K562 (cell line): ENCODE results near the gene CACNA1C. TPM values are rescaled to one million over a fixed set of nuclear protein-coding genes. Genes with fewer than 3 reads are reported as not detected.

Experiments used
- ATAC-seq: fragments of 200-7000 bp; cut with Tn5 transposase; 3 replicates; pipeline ENCODE4 v1.9.1; 2020; ENCODE audit warnings: moderate library complexity
- BruUV-seq: library from RNA; stranded (reverse); fragments of 400-500 nt; replicated peaks from 2 replicates; lab custom pipeline; 2021; lab: Mats Ljungman, UMichigan
- CTCF ChIA-PET: fragments of 300-600 bp; formaldehyde crosslinking; extraction: SDS; loops from one replicate; lab custom pipeline; 2021; ENCODE audit warnings: low intra/inter-chr PET ratio; lab: Yijun Ruan, JAX
- POLR2A ChIA-PET: fragments of 300-600, 350-650 bp; sonication (Branson Sonifier 250); formaldehyde crosslinking; extraction: SDS; loops from one replicate; lab custom pipeline; 2021; ENCODE audit warnings: antibody characterized with exemption, inconsistent platforms; lab: Yijun Ruan, JAX
- DNase-seq, 4 experiments: peaks; one replicate each; pipeline versions ENCODE4 v3.0.0 to v3.0.0-alpha.2; 2011 to 2018; ENCODE audit warnings: low spot score in 3 of 4, mixed read lengths in 3 of 4; ENCODE audit errors: extremely low read depth in 1 of 4
- FAIRE-seq: peaks from 2 replicates; lab custom pipeline; 2011; peaks lifted over from hg19 to GRCh38; lab: Jason Lieb, UNC
- H2AFZ ChIP-seq: 2 replicates; pipeline ENCODE4 v1.6.0; 2011; ENCODE audit warnings: low read depth, low read length, control low read depth, inconsistent platforms
- H3K27ac ChIP-seq: fragments of 200-600 bp; 3 replicates; pipeline ENCODE4 v1.8.0; 2011; ENCODE audit warnings: low read depth, mild to moderate bottlenecking, control low read depth, inconsistent platforms, low read length, moderate library complexity, mixed read lengths; ENCODE audit errors: extremely low read depth
- H3K27me3 ChIP-seq, 2 experiments: fragments of 300-600 bp in 1 of 2; 2 replicates in 1 of 2; 3 replicates in 1 of 2; pipeline versions ENCODE4 v1.6.0 to v1.8.0; 2011; ENCODE audit warnings: inconsistent platforms in 2 of 2, low read length in 2 of 2, mild to moderate bottlenecking in 1 of 2, mixed read lengths in 1 of 2, moderate library complexity in 1 of 2; ENCODE audit not compliant: control insufficient read depth in 2 of 2, insufficient read depth in 2 of 2
- H3K36me3 ChIP-seq: fragments of 300-600 bp; 3 replicates; pipeline ENCODE4 v1.8.0; 2011; ENCODE audit warnings: mild to moderate bottlenecking, low read length, inconsistent platforms; ENCODE audit not compliant: control insufficient read depth, insufficient read depth
- H3K4me1 ChIP-seq, 2 experiments: fragments of 200-600 bp in 1 of 2; replicated peaks in 1 of 2; 2 replicates in 1 of 2; 3 replicates in 1 of 2; pipeline versions ENCODE4 v1.5.1 to v1.8.0; 2011; ENCODE audit warnings: inconsistent platforms in 2 of 2, low read length in 2 of 2, mild to moderate bottlenecking in 1 of 2, mixed read lengths in 1 of 2, moderate library complexity in 1 of 2; ENCODE audit not compliant: control insufficient read depth in 2 of 2, insufficient read depth in 2 of 2
- H3K4me2 ChIP-seq: 2 replicates; pipeline ENCODE4 v1.6.1; 2011; ENCODE audit warnings: low read length, control low read depth, inconsistent platforms, mixed read lengths; ENCODE audit not compliant: insufficient read depth
- H3K4me3 ChIP-seq: fragments of 200-600 bp; sonication (generic), shearing (Covaris generic); 2 replicates; pipeline ENCODE4 v1.5.1; 2016; ENCODE audit warnings: control low read depth, inconsistent platforms
- H3K79me2 ChIP-seq: fragments of 200-600 bp; 3 replicates; pipeline ENCODE4 v1.8.0; 2011; ENCODE audit warnings: low read length, inconsistent platforms; ENCODE audit not compliant: control insufficient read depth, insufficient read depth
- H3K9ac ChIP-seq, 2 experiments: 2 replicates each; pipeline versions ENCODE4 v1.6.0 to v1.6.1; 2011; ENCODE audit warnings: low read depth in 2 of 2, low read length in 2 of 2, control low read depth in 1 of 2, inconsistent platforms in 1 of 2, mild to moderate bottlenecking in 1 of 2, mixed read lengths in 1 of 2; ENCODE audit not compliant: insufficient read depth in 1 of 2
- H3K9me1 ChIP-seq: one replicate; pipeline ENCODE4 v1.6.0; 2011; ENCODE audit warnings: inconsistent platforms, mild to moderate bottlenecking, low read length, moderate library complexity; ENCODE audit not compliant: control insufficient read depth, insufficient read depth
- H3K9me3 ChIP-seq: replicated peaks from 2 replicates; pipeline ENCODE4 v1.5.1; 2011; ENCODE audit warnings: low read depth, low read length, inconsistent platforms; ENCODE audit not compliant: control insufficient read depth, insufficient read depth
- H4K20me1 ChIP-seq: replicated peaks from 2 replicates; pipeline ENCODE4 v1.6.1; 2011; ENCODE audit warnings: low read length, inconsistent platforms, mixed read lengths; ENCODE audit not compliant: control insufficient read depth, insufficient read depth
- CBX5 ChIP-seq: IDR thresholded peaks from 2 replicates; pipeline ENCODE4 v1.6.1; 2014; ENCODE audit warnings: low read depth, borderline replicate concordance
- HBP1 ChIP-seq: fragments of 450-650 bp; formaldehyde crosslinking; IDR thresholded peaks from 2 replicates; pipeline ENCODE4 v1.4.0; 2022; ENCODE audit warnings: missing genetic modification characterization
- HNRNPK ChIP-seq: fragments of 200-400 bp; formaldehyde crosslinking; IDR thresholded peaks from one replicate; pipeline ENCODE4 v1.6.1; 2018; ENCODE audit warnings: mild to moderate bottlenecking, low read depth, low read length; ENCODE audit not compliant: poor library complexity, severe bottlenecking
- MAX ChIP-seq: sonication (generic); formaldehyde crosslinking; IDR thresholded peaks from 2 replicates; pipeline ENCODE4 v1.9.0; 2022; ENCODE audit warnings: mild to moderate bottlenecking, missing genetic modification reagents
- MEF2A ChIP-seq: IDR thresholded peaks from 2 replicates; pipeline ENCODE4 v1.6.1; 2011; ENCODE audit warnings: low read depth, mild to moderate bottlenecking, low read length, moderate library complexity; ENCODE audit not compliant: control insufficient read depth
- MTF1 ChIP-seq: fragments of 250-450 bp; sonication (Bioruptor Pico); IDR thresholded peaks from 2 replicates; pipeline ENCODE4 v1.9.0; 2021; ENCODE audit warnings: moderate library complexity, mild to moderate bottlenecking, inconsistent platforms, borderline replicate concordance
- PCBP2 ChIP-seq: fragments of 200-400 bp; formaldehyde crosslinking; IDR thresholded peaks from 2 replicates; pipeline ENCODE4 v1.6.1; 2018; ENCODE audit warnings: low read length, low read depth, mild to moderate bottlenecking, moderate library complexity; ENCODE audit not compliant: poor library complexity, severe bottlenecking
- ZBED1 ChIP-seq: IDR thresholded peaks from 2 replicates; pipeline ENCODE4 v1.6.1; 2014
- ZNF282 ChIP-seq: sonication (generic); formaldehyde crosslinking; IDR thresholded peaks from 2 replicates; pipeline ENCODE4 v1.8.1; 2023; ENCODE audit warnings: missing genetic modification reagents
- ZNF561 ChIP-seq: fragments of 450-650 bp; formaldehyde crosslinking; conservative IDR thresholded peaks from 2 replicates; pipeline ENCODE4 v1.4.0; 2020; ENCODE audit warnings: mild to moderate bottlenecking, moderate library complexity
- WGBS: fragments of 100-300 bp; shearing (Covaris generic); methylation state at CpG from one replicate; pipeline ENCODE4 v1.1.6; 2016; ENCODE audit warnings: low coverage, mixed read lengths; ENCODE audit not compliant: insufficient coverage; ENCODE audit errors: missing lambda C conversion rate; 5-methylcytosine and 5-hydroxymethylcytosine counted together
- in situ Hi-C: fragments of 300-500 bp; cut with MboI; formaldehyde crosslinking; loops from 4 replicates; pipeline ENCODE4 v1.15.0; 2018; ENCODE audit warnings: inconsistent platforms, mixed read lengths
- intact Hi-C: fragments of 100-400 bp; cut with micrococcal nuclease; formaldehyde crosslinking; loops from 2 replicates; pipeline ENCODE4 v1.14.2; 2022
- polyA plus RNA-seq, 8 experiments: library from polyadenylated mRNA; depleted of rRNA in 4 of 8; stranded (reverse) in 5 of 8; unstranded in 3 of 8; fragments of >200 nt; fragmentation: Nextera tagmentation in 2 of 8; fragmentation: Illumina TruSeq in 1 of 8; extraction: Ambion mirVana in 2 of 8; extraction: Trizol in 1 of 8; gene quantifications; 2 replicates each; pipeline versions ENCODE4 v1.2.1 to v1.2.3, GENCODE V29; 2011 to 2014; ENCODE audit warnings: inconsistent platforms in 1 of 8, missing spikeins in 1 of 8
- total RNA-seq, 7 experiments: library from RNA; depleted of rRNA in 6 of 7; stranded (reverse); fragments of >200 nt in 6 of 7; fragmentation: Illumina TruSeq in 2 of 7; extraction: Trizol in 2 of 7; gene quantifications; 2 replicates each; pipeline versions ENCODE4 v1.2.1 to v1.2.3, GENCODE V29; 2011 to 2021; ENCODE audit warnings: low replicate concordance in 1 of 7

The CACNA1C gene
- total and polyA plus RNA-seq, 9 of the 15 experiments (the other 6 are each of a cell fraction or from before 2014, with no cell fraction given), result not detected

GRCh38 chr12:2494486-2495192 is 441.9 kb downstream of the CACNA1C start:
- Histone ChIP-seq H3K4me3 (no peak overlapping the region), H3K4me2 (no peak overlapping the region), H3K9me3 (no peaks in the 10 kb centered on the region), H3K9ac (no peak overlapping the region), H3K27ac (no peak overlapping the region), H2AFZ (no peak overlapping the region), H3K27me3 (peaks cover 2 to 23% of the 10 kb centered on the region in 2 experiments; a peak in 3 of 5 replicates), H3K9me1 (no peaks in the 10 kb centered on the region), H3K79me2 (no peaks in the 10 kb centered on the region), H3K36me3 (no peaks in the 10 kb centered on the region), H4K20me1 (no peaks in the 10 kb centered on the region; the same call in 1 of the 2 replicates)
- no peak for FAIRE-seq
- 0% methylated on average over 8 of the region's 8 CpGs for WGBS
- intact Hi-C loops (no loop called here), in situ Hi-C loops (no loop called here)
- no peak for DNase-seq
- ChIA-PET POLR2A (interaction anchor here (0.6 kb wide), 1 partner anchor 8 kb away, joined by 3 read pairs; no protein-coding TSS in a partner anchor), CTCF (no interaction called here)
- ATAC-seq, result no peak
- no TSS peak for BruUV-seq
- TF ChIP-seq HBP1 (no peak), ZNF282 (CRISPR knock-in tag) (no peak), ZBED1 (no peak), CBX5 (no peak), HNRNPK (no peak), MEF2A (no peak), MTF1 (CRISPR knock-in tag) (no peak), ZNF561 (no peak), PCBP2 (no peak), MAX (CRISPR knock-in tag) (no peak)
- TF ChIP-seq, all 486 proteins: peak for 0
- no peaks in the 10 kb centered on the region for H3K4me1 ChIP-seq
